Lower leg skin (tissue), 3 donors: ENCODE measurements around the gene ZNF91.

Experiments used
- POLR2A ChIP-seq, 2 donors: fragments of 450-650 bp; IDR thresholded peaks; one replicate each; pipeline ENCODE4 v1.6.1; 2016 to 2017; ENCODE audit warnings: antibody characterized with exemption in 2 of 2, mild to moderate bottlenecking in 1 of 2, moderate library complexity in 1 of 2
- TF ChIP-seq, protein P1 (sequence below), 3 donors: fragments of 450-650 bp; IDR thresholded peaks; one replicate each; pipeline ENCODE4 v1.5.1; 2016; ENCODE audit warnings: antibody characterized with exemption in 3 of 3, mild to moderate bottlenecking in 3 of 3, moderate library complexity in 2 of 3

DNA sequence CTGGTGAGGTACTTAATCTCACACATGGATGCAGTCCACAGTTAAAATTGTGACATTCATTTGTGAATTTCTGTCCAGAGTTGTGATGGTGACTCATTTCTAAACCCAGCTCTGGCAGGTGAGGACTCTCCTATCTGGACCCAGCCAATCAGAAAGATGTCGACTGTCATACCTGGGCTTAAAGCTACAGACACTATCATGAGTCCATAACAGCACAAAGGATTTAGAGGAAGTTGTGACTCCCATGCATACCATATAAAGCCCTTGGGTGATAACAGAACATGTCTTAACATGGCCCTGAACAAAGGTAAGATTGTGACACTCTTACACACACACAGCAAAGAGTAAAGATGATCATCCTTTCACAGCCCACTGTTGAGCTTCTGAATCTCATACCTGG is 85.3 kb downstream of the ZNF91 start:
- TF ChIP-seq POLR2A (IDR thresholded peaks at IDR 0.05), result no peak
- TF ChIP-seq, protein P1, sequence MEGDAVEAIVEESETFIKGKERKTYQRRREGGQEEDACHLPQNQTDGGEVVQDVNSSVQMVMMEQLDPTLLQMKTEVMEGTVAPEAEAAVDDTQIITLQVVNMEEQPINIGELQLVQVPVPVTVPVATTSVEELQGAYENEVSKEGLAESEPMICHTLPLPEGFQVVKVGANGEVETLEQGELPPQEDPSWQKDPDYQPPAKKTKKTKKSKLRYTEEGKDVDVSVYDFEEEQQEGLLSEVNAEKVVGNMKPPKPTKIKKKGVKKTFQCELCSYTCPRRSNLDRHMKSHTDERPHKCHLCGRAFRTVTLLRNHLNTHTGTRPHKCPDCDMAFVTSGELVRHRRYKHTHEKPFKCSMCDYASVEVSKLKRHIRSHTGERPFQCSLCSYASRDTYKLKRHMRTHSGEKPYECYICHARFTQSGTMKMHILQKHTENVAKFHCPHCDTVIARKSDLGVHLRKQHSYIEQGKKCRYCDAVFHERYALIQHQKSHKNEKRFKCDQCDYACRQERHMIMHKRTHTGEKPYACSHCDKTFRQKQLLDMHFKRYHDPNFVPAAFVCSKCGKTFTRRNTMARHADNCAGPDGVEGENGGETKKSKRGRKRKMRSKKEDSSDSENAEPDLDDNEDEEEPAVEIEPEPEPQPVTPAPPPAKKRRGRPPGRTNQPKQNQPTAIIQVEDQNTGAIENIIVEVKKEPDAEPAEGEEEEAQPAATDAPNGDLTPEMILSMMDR (IDR thresholded peaks at IDR 0.05), result no peak
